IPS-NIHi7 (cell line): ENCODE results near the gene TTBK2.
"Not testable (repeated sequence)": the region's sequence is repeated elsewhere in the genome, so short reads cannot be mapped to it uniquely, and the experiment has no call there.

ENCODE experiments used
- DNase-seq: peaks from one replicate; pipeline ENCODE4 v3.0.0; 2012; ENCODE audit warnings: mixed read lengths; ENCODE audit errors: extremely low spot score

Gene TTBK2

GRCh38 chr15:42826251-42826890 is 94.2 kb downstream of the TTBK2 start:
- DNase-seq = no peak

DNA sequence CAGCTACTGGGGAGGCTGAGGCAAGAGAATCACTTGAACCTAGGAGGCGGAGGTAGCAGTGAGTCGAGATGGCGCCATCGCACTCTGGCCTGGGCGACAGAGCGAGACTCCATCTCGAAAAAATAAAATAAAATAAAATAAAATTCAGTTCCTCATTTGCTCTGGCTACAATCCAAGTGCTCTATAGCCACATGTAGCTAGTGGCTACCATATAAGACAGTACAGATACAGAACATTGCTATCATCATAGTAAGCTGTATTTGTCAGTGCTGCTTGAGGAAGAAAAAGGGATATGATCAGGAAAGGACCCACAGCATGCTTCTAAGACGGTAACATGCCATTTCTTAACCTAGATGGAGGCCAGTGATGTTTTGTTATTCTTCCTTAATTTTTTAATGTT is 95.0 kb downstream of the TTBK2 start:
- no peak for DNase-seq

DNA sequence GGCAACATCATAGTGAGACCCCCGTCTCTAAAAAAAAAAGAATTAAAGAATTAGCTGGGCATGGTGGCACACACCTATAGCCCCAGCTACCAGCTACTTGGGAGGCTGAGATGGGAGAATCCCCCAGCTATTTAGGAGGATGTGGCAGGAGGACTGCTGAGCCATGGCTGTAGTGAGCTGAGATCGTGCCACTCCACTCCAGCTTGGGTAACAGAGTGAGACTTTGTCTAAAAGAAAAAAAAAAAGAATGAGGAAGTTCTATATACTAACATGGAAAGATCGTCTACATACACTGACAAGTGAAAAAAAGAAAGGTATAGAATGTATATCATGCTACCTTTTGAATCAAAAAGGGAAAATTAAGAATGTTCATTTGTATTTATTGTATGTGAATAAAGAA is 99.8 kb downstream of the TTBK2 start:
- no peak for DNase-seq

DNA sequence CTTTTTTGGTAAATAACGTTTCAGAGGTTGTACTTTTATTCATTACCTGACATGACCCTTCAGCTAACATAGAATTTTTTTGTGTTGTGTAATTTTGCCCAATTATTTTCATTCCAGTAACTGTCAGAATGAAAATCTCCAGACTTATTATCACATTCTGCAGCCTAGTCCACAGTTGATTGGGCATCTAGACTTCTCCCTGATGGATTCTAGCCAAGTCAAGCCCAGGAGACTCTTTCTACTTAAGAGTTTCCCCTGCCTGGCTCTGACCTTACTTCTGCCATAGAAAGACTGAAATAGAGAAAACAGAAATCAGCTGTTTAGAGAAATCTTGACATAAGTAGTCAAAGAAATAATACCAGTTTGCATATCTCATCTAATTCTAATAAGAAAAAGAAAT is 100.8 kb downstream of the TTBK2 start:
- DNase-seq = no peak

DNA sequence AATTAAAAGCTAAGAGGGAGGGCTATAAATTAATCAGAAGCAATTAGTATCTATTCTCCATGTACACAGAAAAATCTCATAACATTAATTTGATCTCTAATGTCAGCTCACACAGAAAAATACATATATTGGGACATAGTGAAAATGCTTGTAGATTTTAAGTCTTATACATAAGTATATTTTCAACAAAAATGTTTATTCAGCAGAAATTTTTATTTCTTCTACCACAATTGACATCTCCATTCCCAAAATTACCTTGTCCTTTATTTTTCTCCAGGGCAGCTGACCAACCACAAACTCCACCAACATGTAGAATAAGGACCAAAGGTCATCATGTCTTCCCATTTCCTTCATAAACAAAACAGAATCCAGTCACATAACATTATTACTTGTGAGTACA is 109.1 kb downstream of the TTBK2 start:
- no peak for DNase-seq

GRCh38 chr15:42808913-42809312 is 111.7 kb downstream of the TTBK2 start:
- DNase-seq = no peak

DNA sequence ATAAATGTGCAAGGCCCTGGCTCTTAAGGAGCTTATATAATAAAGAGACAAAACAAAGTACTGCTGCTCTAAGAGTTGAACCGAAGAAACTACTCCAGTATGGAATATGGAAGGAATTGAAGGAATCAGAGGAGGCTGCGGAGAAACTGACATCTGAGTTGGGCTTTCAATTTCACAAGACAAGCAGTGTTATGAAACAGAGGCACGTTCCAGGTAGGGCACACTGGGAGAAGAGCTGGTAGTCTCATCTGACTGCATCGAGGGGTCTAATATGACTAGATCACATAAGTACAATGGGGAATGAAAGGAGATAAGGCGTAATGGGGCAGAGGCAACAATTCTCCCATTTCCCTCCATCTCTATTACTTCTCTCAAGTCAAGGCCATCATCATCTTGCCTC is 115.3 kb downstream of the TTBK2 start:
- DNase-seq = no peak

DNA sequence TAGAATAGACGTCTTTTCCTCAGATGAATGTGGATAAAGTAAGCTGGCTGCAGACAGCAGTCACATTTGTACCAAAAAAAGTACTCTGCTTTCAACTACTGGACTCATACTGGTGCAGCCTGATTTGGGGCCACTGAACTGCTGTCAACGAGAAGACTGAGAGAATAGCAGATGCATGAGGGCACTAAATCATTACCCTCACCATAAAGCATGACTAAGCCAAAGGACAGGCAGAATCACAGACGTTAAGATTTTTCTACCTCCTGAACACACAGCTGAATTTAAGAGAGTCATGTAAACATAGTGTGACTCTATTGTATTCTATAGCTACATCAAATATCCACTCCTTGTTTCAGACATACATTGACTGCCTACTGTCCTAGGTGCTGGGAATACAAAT is 115.8 kb downstream of the TTBK2 start:
- no peak for DNase-seq

GRCh38 chr15:42803436-42803835 is 117.1 kb downstream of the TTBK2 start:
- no peak for DNase-seq

GRCh38 chr15:42802168-42802567 is 118.4 kb downstream of the TTBK2 start:
- no peak for DNase-seq

- peak; percentile 26 for DNase-seq
These were observed 119.7 kb downstream of the TTBK2 start for GRCh38 chr15:42800731-42801474.

DNA sequence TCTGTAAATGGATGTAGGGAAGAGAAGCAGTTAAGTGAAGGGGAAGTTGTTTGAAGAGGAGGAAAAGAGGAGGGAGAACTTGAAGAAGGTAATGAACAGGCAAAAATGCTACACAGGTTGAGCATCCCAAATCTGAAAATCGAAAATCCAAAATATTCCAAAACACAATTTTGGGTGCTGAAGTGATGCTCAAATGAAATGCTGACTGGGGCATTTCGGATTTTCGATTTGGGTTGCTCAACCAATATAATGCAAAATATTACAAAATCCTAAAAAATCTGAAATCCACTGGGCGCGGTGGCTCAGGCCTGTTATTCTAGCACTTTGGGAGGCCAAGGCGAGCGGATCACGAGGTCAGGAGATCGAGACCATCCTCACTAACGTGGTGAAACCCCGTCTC is 121.8 kb downstream of the TTBK2 start:
- DNase-seq = no peak

GRCh38 chr15:42796955-42797782 is 123.4 kb downstream of the TTBK2 start:
- DNase-seq = no peak

GRCh38 chr15:42788725-42789124 is 131.9 kb downstream of the TTBK2 start:
- DNase-seq = no peak

GRCh38 chr15:42786978-42787377 is 133.6 kb downstream of the TTBK2 start:
- DNase-seq = no peak

DNA sequence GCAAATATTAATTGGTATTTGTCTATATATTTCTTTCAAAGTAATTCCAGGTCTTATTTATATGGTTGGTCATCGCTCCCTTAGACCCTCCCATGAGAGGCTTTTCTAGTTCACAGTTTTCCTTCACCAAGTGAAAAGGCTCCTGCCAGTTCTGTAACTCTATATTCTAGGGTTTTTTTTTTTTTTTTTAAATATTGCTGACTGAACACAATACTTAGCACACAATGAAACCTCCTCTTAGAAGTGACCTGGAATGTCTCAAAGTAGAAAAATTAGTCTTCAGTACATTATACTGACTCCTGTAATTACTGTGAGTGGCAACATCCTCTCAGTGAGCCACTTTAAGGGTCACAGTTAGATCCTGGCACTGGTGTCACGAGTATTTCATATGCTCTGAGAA is 135.0 kb downstream of the TTBK2 start:
- DNase-seq = no peak

- DNase-seq = no peak
These were observed 135.9 kb downstream of the TTBK2 start for GRCh38 chr15:42784705-42785104.

- DNase-seq = no peak
These were observed 137.9 kb downstream of the TTBK2 start for GRCh38 chr15:42782716-42783115.

GRCh38 chr15:42775416-42775815 is 145.2 kb downstream of the TTBK2 start:
- no peak for DNase-seq

- no peak for DNase-seq
These were observed 147.7 kb downstream of the TTBK2 start for GRCh38 chr15:42772901-42773300.

GRCh38 chr15:42772144-42772543 is 148.4 kb downstream of the TTBK2 start:
- no peak for DNase-seq

- DNase-seq = not testable (repeated sequence)
These were observed 154.5 kb downstream of the TTBK2 start for GRCh38 chr15:42766109-42766508.
